ENCODE results near the gene PLCH2.
"Not testable (repeated sequence)": the region's sequence is repeated elsewhere in the genome, so short reads cannot be mapped to it uniquely, and the experiment has no call there.

DNA sequence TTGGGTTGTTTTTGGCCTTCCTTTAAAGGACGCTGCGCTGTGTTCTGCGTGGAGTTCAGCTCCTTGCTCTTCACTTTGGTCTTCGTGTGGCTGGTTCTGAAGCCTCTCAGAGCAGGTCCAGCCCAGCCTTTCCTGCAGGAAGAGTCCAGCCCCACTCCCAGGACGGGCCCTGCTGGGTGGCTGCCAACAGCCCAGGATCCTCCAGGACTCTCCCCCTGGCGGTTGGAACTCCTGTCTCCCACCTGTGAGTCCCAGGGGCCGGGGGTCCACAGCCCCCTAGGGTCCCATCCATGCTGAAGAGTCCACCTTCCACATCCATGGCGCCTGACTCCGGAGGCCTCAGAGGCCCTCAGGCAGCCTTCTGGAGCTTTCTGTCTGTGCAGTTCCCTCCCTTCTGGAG lies 75.5 kb downstream of the PLCH2 start:
- TF ChIP-seq, protein P1, sequence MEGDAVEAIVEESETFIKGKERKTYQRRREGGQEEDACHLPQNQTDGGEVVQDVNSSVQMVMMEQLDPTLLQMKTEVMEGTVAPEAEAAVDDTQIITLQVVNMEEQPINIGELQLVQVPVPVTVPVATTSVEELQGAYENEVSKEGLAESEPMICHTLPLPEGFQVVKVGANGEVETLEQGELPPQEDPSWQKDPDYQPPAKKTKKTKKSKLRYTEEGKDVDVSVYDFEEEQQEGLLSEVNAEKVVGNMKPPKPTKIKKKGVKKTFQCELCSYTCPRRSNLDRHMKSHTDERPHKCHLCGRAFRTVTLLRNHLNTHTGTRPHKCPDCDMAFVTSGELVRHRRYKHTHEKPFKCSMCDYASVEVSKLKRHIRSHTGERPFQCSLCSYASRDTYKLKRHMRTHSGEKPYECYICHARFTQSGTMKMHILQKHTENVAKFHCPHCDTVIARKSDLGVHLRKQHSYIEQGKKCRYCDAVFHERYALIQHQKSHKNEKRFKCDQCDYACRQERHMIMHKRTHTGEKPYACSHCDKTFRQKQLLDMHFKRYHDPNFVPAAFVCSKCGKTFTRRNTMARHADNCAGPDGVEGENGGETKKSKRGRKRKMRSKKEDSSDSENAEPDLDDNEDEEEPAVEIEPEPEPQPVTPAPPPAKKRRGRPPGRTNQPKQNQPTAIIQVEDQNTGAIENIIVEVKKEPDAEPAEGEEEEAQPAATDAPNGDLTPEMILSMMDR (conservative IDR thresholded peaks at IDR 0.05; ENCODE audit: low read depth, low read length): not testable (repeated sequence)
- not testable (repeated sequence) for TF ChIP-seq EZH2phosphoT487 (IDR thresholded peaks at IDR 0.05; ENCODE audit: borderline replicate concordance, low read length); EZH2 (IDR thresholded peaks at IDR 0.05; ENCODE audit: low read length, unreplicated experiment)

Measured in PC-3 (cell line).